ENCODE results near the gene SKIC2. TPM values are rescaled to one million over a fixed set of nuclear protein-coding genes. Genes with fewer than 3 reads are reported as not detected.
"Not testable (repeated sequence)": the region's sequence is repeated elsewhere in the genome, so short reads cannot be mapped to it uniquely, and the experiment has no call there.

SKIC2 gene
- total RNA-seq, 1 experiment from 2014 or later, result 68.0 TPM

GRCh38 chr6:32010856-32011530 is 52.0 kb downstream of the SKIC2 start:
- H4K20me1 ChIP-seq (ENCODE audit: insufficient read depth); H3K27ac ChIP-seq (ENCODE audit: low read depth, low read length); H3K9ac ChIP-seq (ENCODE audit: low read length); RAD21 ChIA-PET (ENCODE audit: low non-redundant PET in 1 of 2, low total read pairs in 2 of 2, uncharacterized antibody in 2 of 2, unreplicated experiment in 2 of 2); POLR2A ChIA-PET; H3K4me1 ChIP-seq (ENCODE audit: control insufficient read depth in 1 of 2, insufficient read depth in 2 of 2, low read length in 2 of 2); BruUV-seq (replicated peaks); H3K9me3 ChIP-seq (ENCODE audit: control insufficient read depth in 1 of 2, insufficient read depth in 1 of 2, low read depth in 1 of 2, low read length in 2 of 2); H3K4me2 ChIP-seq (ENCODE audit: low read length); DNase-seq (ENCODE audit: low read depth, low spot score); H3K4me3 ChIP-seq (replicated peaks in 1 of 2; ENCODE audit: low read depth in 1 of 2, low read length in 2 of 2); CTCF ChIA-PET; H3K36me3 ChIP-seq (ENCODE audit: control insufficient read depth in 1 of 2, insufficient read depth in 2 of 2, low read length in 2 of 2); intact Hi-C loops (cut with micrococcal nuclease); H3K79me2 ChIP-seq (ENCODE audit: insufficient read depth, low read length); H3K9me2 ChIP-seq (ENCODE audit: insufficient read depth); ATAC-seq; H3K27me3 ChIP-seq (ENCODE audit: insufficient read depth, low read length); H2AFZ ChIP-seq (ENCODE audit: low read depth, low read length, poor library complexity, severe bottlenecking): not testable (repeated sequence)

- intact Hi-C loops (cut with micrococcal nuclease), result not testable (repeated sequence)
These were observed 54.1 kb downstream of the SKIC2 start for GRCh38 chr6:32012941-32013617.

GRCh38 chr6:32013738-32014137 is 54.8 kb downstream of the SKIC2 start:
- H3K27ac ChIP-seq (ENCODE audit: low read depth, low read length); BruUV-seq (replicated peaks); CTCF ChIA-PET: not testable (repeated sequence)

More at GRCh38 chr6:32012941-32013617, 54.1 kb downstream of the SKIC2 start:
- H3K36me3 ChIP-seq (ENCODE audit: control insufficient read depth in 1 of 2, insufficient read depth in 2 of 2, low read length in 2 of 2); H3K4me2 ChIP-seq (ENCODE audit: low read length); H3K27ac ChIP-seq (ENCODE audit: low read depth, low read length); H3K9me2 ChIP-seq (ENCODE audit: insufficient read depth); H4K20me1 ChIP-seq (ENCODE audit: insufficient read depth); H3K79me2 ChIP-seq (ENCODE audit: insufficient read depth, low read length); CTCF ChIA-PET; ATAC-seq; H3K9me3 ChIP-seq (ENCODE audit: control insufficient read depth in 1 of 2, insufficient read depth in 1 of 2, low read depth in 1 of 2, low read length in 2 of 2); BruUV-seq (replicated peaks); H3K27me3 ChIP-seq (ENCODE audit: insufficient read depth, low read length); DNase-seq (ENCODE audit: low read depth, low spot score); H2AFZ ChIP-seq (ENCODE audit: low read depth, low read length, poor library complexity, severe bottlenecking); RAD21 ChIA-PET (ENCODE audit: low non-redundant PET in 1 of 2, low total read pairs in 2 of 2, uncharacterized antibody in 2 of 2, unreplicated experiment in 2 of 2); H3K4me1 ChIP-seq (ENCODE audit: control insufficient read depth in 1 of 2, insufficient read depth in 2 of 2, low read length in 2 of 2); H3K9ac ChIP-seq (ENCODE audit: low read length); H3K4me3 ChIP-seq (replicated peaks in 1 of 2; ENCODE audit: low read depth in 1 of 2, low read length in 2 of 2); POLR2A ChIA-PET: not testable (repeated sequence)

GRCh38 chr6:32014547-32014946 is 55.6 kb downstream of the SKIC2 start, which contains the start of gene C4B:
C4B (plus strand) TSS chr6:32014795; CDS start chr6:32014846, 51 bp downstream.
- BruUV-seq (replicated peaks); H3K27me3 ChIP-seq (ENCODE audit: insufficient read depth, low read length); intact Hi-C loops (cut with micrococcal nuclease); DNase-seq (ENCODE audit: low read depth, low spot score); H3K4me2 ChIP-seq (ENCODE audit: low read length); ATAC-seq; CTCF ChIA-PET; H3K36me3 ChIP-seq (ENCODE audit: control insufficient read depth in 1 of 2, insufficient read depth in 2 of 2, low read length in 2 of 2); H3K4me1 ChIP-seq (ENCODE audit: control insufficient read depth in 1 of 2, insufficient read depth in 2 of 2, low read length in 2 of 2); H3K27ac ChIP-seq (ENCODE audit: low read depth, low read length); H2AFZ ChIP-seq (ENCODE audit: low read depth, low read length, poor library complexity, severe bottlenecking); H3K9me3 ChIP-seq (ENCODE audit: control insufficient read depth in 1 of 2, insufficient read depth in 1 of 2, low read depth in 1 of 2, low read length in 2 of 2); POLR2A ChIA-PET; RAD21 ChIA-PET (ENCODE audit: low non-redundant PET in 1 of 2, low total read pairs in 2 of 2, uncharacterized antibody in 2 of 2, unreplicated experiment in 2 of 2); H3K9ac ChIP-seq (ENCODE audit: low read length); H4K20me1 ChIP-seq (ENCODE audit: insufficient read depth); H3K4me3 ChIP-seq (replicated peaks in 1 of 2; ENCODE audit: low read depth in 1 of 2, low read length in 2 of 2); H3K79me2 ChIP-seq (ENCODE audit: insufficient read depth, low read length); H3K9me2 ChIP-seq (ENCODE audit: insufficient read depth): not testable (repeated sequence)

More at GRCh38 chr6:32013738-32014137, 54.8 kb downstream of the SKIC2 start:
- H3K9me3 ChIP-seq (ENCODE audit: control insufficient read depth in 1 of 2, insufficient read depth in 1 of 2, low read depth in 1 of 2, low read length in 2 of 2); H3K4me3 ChIP-seq (replicated peaks in 1 of 2; ENCODE audit: low read depth in 1 of 2, low read length in 2 of 2); RAD21 ChIA-PET (ENCODE audit: low non-redundant PET in 1 of 2, low total read pairs in 2 of 2, uncharacterized antibody in 2 of 2, unreplicated experiment in 2 of 2); H3K36me3 ChIP-seq (ENCODE audit: control insufficient read depth in 1 of 2, insufficient read depth in 2 of 2, low read length in 2 of 2); H3K79me2 ChIP-seq (ENCODE audit: insufficient read depth, low read length); ATAC-seq; H3K4me1 ChIP-seq (ENCODE audit: control insufficient read depth in 1 of 2, insufficient read depth in 2 of 2, low read length in 2 of 2); H3K4me2 ChIP-seq (ENCODE audit: low read length); H4K20me1 ChIP-seq (ENCODE audit: insufficient read depth); DNase-seq (ENCODE audit: low read depth, low spot score); H2AFZ ChIP-seq (ENCODE audit: low read depth, low read length, poor library complexity, severe bottlenecking); H3K9me2 ChIP-seq (ENCODE audit: insufficient read depth); POLR2A ChIA-PET; H3K27me3 ChIP-seq (ENCODE audit: insufficient read depth, low read length); intact Hi-C loops (cut with micrococcal nuclease); H3K9ac ChIP-seq (ENCODE audit: low read length): not testable (repeated sequence)

All from HCT116 (cell line).